GM23338 (cell line): ENCODE measurements around the gene ASB2.

Source experiments
- CTCF ChIP-seq, 2 experiments: fragments of 200-600 bp in 1 of 2; sonication (generic) in 1 of 2; conservative IDR thresholded peaks; 2 replicates each; pipeline versions ENCODE4 v1.5.1 to v1.6.1; 2016 to 2017; ENCODE audit warnings: antibody characterized with exemption in 2 of 2, low read depth in 2 of 2, mild to moderate bottlenecking in 2 of 2, moderate library complexity in 1 of 2
- ETS1 ChIP-seq: IDR thresholded peaks from 2 replicates; pipeline ENCODE4 v1.6.1; 2016; ENCODE audit warnings: antibody characterized with exemption
- EZH2 ChIP-seq: fragments of 200-600 bp; sonication (generic); IDR thresholded peaks from one replicate; pipeline ENCODE4 v1.8.0; 2017; ENCODE audit warnings: antibody characterized with exemption, mild to moderate bottlenecking, low read depth; ENCODE audit not compliant: unreplicated experiment
- JUNB ChIP-seq: IDR thresholded peaks from one replicate; pipeline ENCODE4 v1.6.1; 2016; ENCODE audit warnings: antibody characterized with exemption; ENCODE audit not compliant: unreplicated experiment
- POLR2AphosphoS5 ChIP-seq: IDR thresholded peaks from 2 replicates; pipeline ENCODE4 v1.6.1; 2016; ENCODE audit warnings: antibody characterized with exemption, low read depth
- REST ChIP-seq: IDR thresholded peaks from one replicate; pipeline ENCODE4 v1.6.1; 2018; ENCODE audit warnings: antibody characterized with exemption; ENCODE audit not compliant: unreplicated experiment
- ZNF114 ChIP-seq: fragments of 250-450 bp; sonication (Bioruptor Pico); IDR thresholded peaks from 2 replicates; pipeline ENCODE4 v1.5.0; 2020; ENCODE audit warnings: mild to moderate bottlenecking, moderate library complexity
- ZNF331 ChIP-seq: fragments of 250-450 bp; sonication (Bioruptor Pico); IDR thresholded peaks from 2 replicates; pipeline ENCODE4 v1.5.0; 2020; ENCODE audit warnings: low read depth, mild to moderate bottlenecking, moderate library complexity

GRCh38 chr14:93884950-93885349 lies 91.4 kb downstream of the ASB2 start:
- TF ChIP-seq CTCF (conservative IDR thresholded peaks at IDR 0.05; ENCODE audit: low read depth in 2 of 2) (no peak), EZH2 (no peak), ETS1 (no peak), REST (no peak), JUNB (no peak), POLR2AphosphoS5 (no peak), ZNF331 (CRISPR knock-in tag) (no peak), ZNF114 (CRISPR knock-in tag) (no peak)
